HG03520 (cell line): ENCODE data around the gene SAP130.

ENCODE experiments used
- ATAC-seq: cut with Tn5 transposase; IDR thresholded peaks from one replicate; pipeline ENCODE4 v1.9.1; 2021; ENCODE audit warnings: mild to moderate bottlenecking, moderate library complexity; ENCODE audit not compliant: unreplicated experiment

Gene SAP130

DNA sequence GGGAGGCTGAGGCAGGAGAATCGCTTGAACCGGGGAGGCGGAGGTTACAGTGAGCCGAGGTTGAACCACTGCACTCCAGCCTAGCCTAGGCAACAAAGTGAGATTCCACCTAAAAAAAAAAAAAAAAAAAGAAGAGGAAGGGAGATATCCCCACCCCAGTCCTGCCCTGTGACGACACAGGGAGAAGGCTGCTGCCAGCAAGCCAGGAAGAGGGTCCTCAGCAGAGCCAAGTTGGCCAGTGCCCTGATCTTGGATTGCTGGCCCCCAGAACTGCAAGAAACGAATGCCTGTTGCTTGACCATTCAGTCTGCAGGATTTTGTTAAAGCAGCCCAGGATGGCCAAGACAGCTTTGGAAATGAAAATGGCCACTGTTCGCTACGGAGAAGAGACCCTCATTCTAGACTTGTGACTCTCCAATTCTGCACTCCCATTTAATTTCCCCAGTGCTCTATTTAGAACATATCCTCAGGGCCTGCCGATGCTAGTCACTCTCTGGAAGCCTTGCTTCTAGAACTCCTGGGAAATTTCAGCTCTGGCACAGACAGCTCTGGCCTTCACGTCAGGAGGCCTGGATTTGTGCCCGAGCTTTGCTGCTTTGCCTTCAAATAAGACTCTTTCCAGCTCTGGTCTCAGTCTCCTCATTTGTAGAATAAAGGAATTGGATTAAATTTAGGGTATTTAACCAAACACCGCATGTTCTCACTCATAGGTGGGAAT is 126.4 kb downstream of the SAP130 start:
- ATAC-seq: no peak

GRCh38 chr2:127897531-127898211 is 130.2 kb downstream of the SAP130 start:
- no peak for ATAC-seq

DNA sequence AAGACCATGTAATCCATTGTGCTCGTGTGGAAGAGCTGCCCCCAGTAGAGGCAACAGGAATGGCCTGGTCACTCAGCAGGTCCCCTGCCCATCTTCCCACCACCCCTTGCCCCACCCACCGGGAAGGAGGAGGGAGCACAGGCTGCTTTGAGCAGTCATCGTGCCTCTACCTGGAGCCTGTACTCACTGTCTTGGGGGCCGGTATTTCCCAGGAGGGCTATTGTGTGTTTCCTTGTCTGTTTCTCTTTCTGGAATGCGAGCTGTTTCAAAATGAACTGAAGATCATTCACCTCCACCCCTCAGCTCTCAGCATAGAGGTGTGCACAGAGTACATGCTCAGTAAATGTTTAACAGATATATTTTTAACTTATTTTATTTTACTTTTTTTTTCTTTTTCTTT is 134.4 kb downstream of the SAP130 start:
- ATAC-seq: no peak

- no peak for ATAC-seq
These were observed 134.8 kb downstream of the SAP130 start for GRCh38 chr2:127893033-127893432.

DNA sequence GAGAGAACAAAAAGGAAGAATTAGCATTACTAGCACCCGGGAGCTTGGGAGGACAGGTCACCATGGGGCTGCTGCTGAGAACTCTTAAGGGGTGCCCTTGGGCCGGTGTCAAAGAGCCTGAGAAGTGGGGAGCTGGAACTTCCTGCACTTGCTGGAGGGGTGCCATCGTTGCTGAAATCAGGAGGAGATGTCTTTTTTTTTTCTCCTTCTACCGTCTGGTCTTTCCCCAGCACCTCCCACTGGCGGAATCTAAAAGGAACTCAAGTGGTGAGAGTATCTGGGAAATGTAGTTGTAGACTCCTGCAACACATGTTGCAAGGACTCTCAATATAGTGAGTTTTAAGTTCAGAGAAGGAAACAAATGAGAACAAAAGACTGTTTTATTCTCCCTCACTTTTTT is 136.0 kb downstream of the SAP130 start:
- no peak for ATAC-seq
